Measurements from ENCODE around the gene TPPP3.
A peak's percentile ranks its signal among the peaks of the same experiment; 100 is the strongest.

- TF ChIP-seq SUZ12 (IDR thresholded peaks at IDR 0.05) = no peak
- no peak for TF ChIP-seq FOXM1 (IDR thresholded peaks at IDR 0.05; ENCODE audit: borderline replicate concordance)
- TF ChIP-seq NFRKB (IDR thresholded peaks at IDR 0.05) = no peak
- TF ChIP-seq L3MBTL2 (conservative IDR thresholded peaks at IDR 0.05) = peak; percentile 46; the same call in 1 of the 2 replicates
- TF ChIP-seq, protein P1, sequence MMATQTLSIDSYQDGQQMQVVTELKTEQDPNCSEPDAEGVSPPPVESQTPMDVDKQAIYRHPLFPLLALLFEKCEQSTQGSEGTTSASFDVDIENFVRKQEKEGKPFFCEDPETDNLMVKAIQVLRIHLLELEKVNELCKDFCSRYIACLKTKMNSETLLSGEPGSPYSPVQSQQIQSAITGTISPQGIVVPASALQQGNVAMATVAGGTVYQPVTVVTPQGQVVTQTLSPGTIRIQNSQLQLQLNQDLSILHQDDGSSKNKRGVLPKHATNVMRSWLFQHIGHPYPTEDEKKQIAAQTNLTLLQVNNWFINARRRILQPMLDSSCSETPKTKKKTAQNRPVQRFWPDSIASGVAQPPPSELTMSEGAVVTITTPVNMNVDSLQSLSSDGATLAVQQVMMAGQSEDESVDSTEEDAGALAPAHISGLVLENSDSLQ (IDR thresholded peaks at IDR 0.05) = no peak
- TF ChIP-seq SP1 (IDR thresholded peaks at IDR 0.05) = no peak
- TF ChIP-seq HDGF (IDR thresholded peaks at IDR 0.05; ENCODE audit: borderline replicate concordance) = no peak
- TF ChIP-seq FOXA1 (IDR thresholded peaks at IDR 0.05) = no peak
These were observed at the start of gene TPPP3 for GRCh38 chr16:67393111-67393787.

Data from HEK293T (cell line).